ENCODE measurements around the gene WNT6. TPM values are rescaled to one million over a fixed set of nuclear protein-coding genes. Genes with fewer than 3 reads are reported as not detected.

WNT6 gene
- total RNA-seq, 1 donor from 2014 or later = 118 TPM

GRCh38 chr2:218865396-218865795, 5.8 kb downstream of the WNT6 start:
- peaks cover 6% of the 10 kb centered on the region for H3K36me3 Mint-ChIP-seq
- peaks cover 29% of the 10 kb centered on the region for H3K27me3 Mint-ChIP-seq (ENCODE audit: low read depth)
- H3K4me3 Mint-ChIP-seq = peak overlapping the region; percentile 44
- TF ChIP-seq, protein P1, sequence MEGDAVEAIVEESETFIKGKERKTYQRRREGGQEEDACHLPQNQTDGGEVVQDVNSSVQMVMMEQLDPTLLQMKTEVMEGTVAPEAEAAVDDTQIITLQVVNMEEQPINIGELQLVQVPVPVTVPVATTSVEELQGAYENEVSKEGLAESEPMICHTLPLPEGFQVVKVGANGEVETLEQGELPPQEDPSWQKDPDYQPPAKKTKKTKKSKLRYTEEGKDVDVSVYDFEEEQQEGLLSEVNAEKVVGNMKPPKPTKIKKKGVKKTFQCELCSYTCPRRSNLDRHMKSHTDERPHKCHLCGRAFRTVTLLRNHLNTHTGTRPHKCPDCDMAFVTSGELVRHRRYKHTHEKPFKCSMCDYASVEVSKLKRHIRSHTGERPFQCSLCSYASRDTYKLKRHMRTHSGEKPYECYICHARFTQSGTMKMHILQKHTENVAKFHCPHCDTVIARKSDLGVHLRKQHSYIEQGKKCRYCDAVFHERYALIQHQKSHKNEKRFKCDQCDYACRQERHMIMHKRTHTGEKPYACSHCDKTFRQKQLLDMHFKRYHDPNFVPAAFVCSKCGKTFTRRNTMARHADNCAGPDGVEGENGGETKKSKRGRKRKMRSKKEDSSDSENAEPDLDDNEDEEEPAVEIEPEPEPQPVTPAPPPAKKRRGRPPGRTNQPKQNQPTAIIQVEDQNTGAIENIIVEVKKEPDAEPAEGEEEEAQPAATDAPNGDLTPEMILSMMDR (IDR thresholded peaks at IDR 0.05; ENCODE audit: unreplicated experiment) = no peak
- H3K4me1 Mint-ChIP-seq = peaks cover 68% of the 10 kb centered on the region
- H3K9me3 Mint-ChIP-seq = no peaks in the 10 kb centered on the region
- peak overlapping the region; percentile 85 for H3K27ac Mint-ChIP-seq
- peak in 1 of 2 experiments; percentile 31 for DNase-seq (ENCODE audit: low spot score in 2 of 2, unreplicated experiment in 2 of 2)

DNA sequence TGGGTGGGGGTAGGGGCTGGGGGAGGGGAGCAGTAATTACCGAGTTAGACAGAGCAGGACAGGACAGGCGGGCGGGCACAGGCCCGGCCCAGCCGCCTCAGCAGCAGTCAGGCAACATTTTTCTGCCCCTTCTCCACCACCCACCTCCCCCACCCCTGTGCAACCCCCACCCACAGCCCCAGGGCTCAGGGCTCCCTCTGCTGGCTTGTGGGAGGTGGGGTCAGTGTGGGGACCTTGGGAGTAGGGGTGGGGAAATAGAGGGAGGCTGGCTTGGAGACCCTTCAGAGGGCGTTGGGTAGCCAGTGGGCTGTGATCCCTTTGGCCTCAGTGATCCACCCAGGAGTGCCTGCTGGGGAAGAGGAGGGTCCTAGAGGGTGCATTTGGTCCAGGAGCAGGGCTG, 6.4 kb downstream of the WNT6 start:
- peak; percentile 13 to 38 for DNase-seq (ENCODE audit: low spot score in 2 of 2, unreplicated experiment in 2 of 2)
- peak overlapping the region; percentile 51 for H3K27ac Mint-ChIP-seq
- TF ChIP-seq, protein P1 (IDR thresholded peaks at IDR 0.05; ENCODE audit: unreplicated experiment) = no peak
- no peaks in the 10 kb centered on the region for H3K9me3 Mint-ChIP-seq
- H3K27me3 Mint-ChIP-seq (ENCODE audit: low read depth) = peaks cover 31% of the 10 kb centered on the region
- H3K4me1 Mint-ChIP-seq = peaks cover 68% of the 10 kb centered on the region
- peaks cover 6% of the 10 kb centered on the region for H3K36me3 Mint-ChIP-seq
- H3K4me3 Mint-ChIP-seq = peak overlapping the region; percentile 34

- Mint-ChIP-seq H3K36me3 (peaks cover 6% of the 10 kb centered on the region), H3K4me1 (peaks cover 69% of the 10 kb centered on the region), H3K27me3 (ENCODE audit: low read depth) (peaks cover 33% of the 10 kb centered on the region), H3K9me3 (no peaks in the 10 kb centered on the region), H3K27ac (peak overlapping the region; percentile 74), H3K4me3 (no peak overlapping the region)
- DNase-seq (ENCODE audit: low spot score in 2 of 2, unreplicated experiment in 2 of 2) = no peak
- TF ChIP-seq, protein P1 (IDR thresholded peaks at IDR 0.05; ENCODE audit: unreplicated experiment) = no peak
Observed at GRCh38 chr2:218867900-218868299, 8.3 kb downstream of the WNT6 start.

- Mint-ChIP-seq H3K27me3 (ENCODE audit: low read depth) (peaks cover 32% of the 10 kb centered on the region), H3K36me3 (no peaks in the 10 kb centered on the region), H3K4me1 (peaks cover 63% of the 10 kb centered on the region), H3K4me3 (no peak overlapping the region), H3K9me3 (no peaks in the 10 kb centered on the region), H3K27ac (peak overlapping the region; percentile 69)
- TF ChIP-seq, protein P1 (IDR thresholded peaks at IDR 0.05; ENCODE audit: unreplicated experiment) = no peak
- no peak for DNase-seq (ENCODE audit: low spot score in 2 of 2, unreplicated experiment in 2 of 2)
Observed at GRCh38 chr2:218869064-218869463, 9.5 kb downstream of the WNT6 start.

GRCh38 chr2:218870984-218871344, 11.4 kb downstream of the WNT6 start:
- H3K36me3 Mint-ChIP-seq = peaks cover 3% of the 10 kb centered on the region
- peaks cover 48% of the 10 kb centered on the region for H3K4me1 Mint-ChIP-seq
- no peak overlapping the region for H3K4me3 Mint-ChIP-seq
- no peak for DNase-seq (ENCODE audit: low spot score in 2 of 2, unreplicated experiment in 2 of 2)
- H3K9me3 Mint-ChIP-seq = no peaks in the 10 kb centered on the region
- no peak overlapping the region for H3K27ac Mint-ChIP-seq
- H3K27me3 Mint-ChIP-seq (ENCODE audit: low read depth) = peaks cover 47% of the 10 kb centered on the region
- TF ChIP-seq, protein P1 (IDR thresholded peaks at IDR 0.05; ENCODE audit: unreplicated experiment) = no peak

Data from mesothelial cell of epicardium (in vitro differentiated cells).